Upper lobe of left lung (tissue), 4 donors: Measurements from ENCODE around the gene CCDC47.

ENCODE experiments used
- POLR2A ChIP-seq, 4 donors: fragments of 450-650 bp; IDR thresholded peaks; one replicate each; pipeline ENCODE4 v1.5.1; 2016 to 2017; ENCODE audit warnings: antibody characterized with exemption in 4 of 4, mild to moderate bottlenecking in 2 of 4
- TF ChIP-seq, protein P1 (sequence below), 6 experiments: fragments of 450-650 bp in 4 of 6; fragments of 200-600 bp in 2 of 6; sonication (generic) in 2 of 6; IDR thresholded peaks; one replicate each; pipeline ENCODE4 v1.5.1; 2016 to 2019; ENCODE audit warnings: antibody characterized with exemption in 6 of 6

DNA sequence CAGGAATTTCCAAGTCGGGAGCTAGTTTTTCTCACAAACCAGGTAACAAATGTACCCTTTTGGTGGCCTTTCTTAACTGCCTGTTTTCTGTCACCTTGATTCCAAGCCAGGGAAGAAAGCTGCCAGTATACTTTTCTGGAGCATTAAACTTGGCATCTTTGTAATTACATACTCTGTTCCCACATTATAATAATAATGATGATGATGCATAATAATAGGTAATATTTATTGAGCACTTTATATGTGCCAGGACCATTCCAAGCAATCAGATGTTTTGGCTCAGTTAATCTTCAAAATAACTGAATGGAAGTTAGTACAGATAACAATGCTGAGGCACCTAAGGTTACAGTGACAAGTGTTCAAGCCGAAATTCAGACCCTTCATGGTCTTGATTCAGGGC is 42.7 kb upstream of the CCDC47 start:
- TF ChIP-seq, protein P1, sequence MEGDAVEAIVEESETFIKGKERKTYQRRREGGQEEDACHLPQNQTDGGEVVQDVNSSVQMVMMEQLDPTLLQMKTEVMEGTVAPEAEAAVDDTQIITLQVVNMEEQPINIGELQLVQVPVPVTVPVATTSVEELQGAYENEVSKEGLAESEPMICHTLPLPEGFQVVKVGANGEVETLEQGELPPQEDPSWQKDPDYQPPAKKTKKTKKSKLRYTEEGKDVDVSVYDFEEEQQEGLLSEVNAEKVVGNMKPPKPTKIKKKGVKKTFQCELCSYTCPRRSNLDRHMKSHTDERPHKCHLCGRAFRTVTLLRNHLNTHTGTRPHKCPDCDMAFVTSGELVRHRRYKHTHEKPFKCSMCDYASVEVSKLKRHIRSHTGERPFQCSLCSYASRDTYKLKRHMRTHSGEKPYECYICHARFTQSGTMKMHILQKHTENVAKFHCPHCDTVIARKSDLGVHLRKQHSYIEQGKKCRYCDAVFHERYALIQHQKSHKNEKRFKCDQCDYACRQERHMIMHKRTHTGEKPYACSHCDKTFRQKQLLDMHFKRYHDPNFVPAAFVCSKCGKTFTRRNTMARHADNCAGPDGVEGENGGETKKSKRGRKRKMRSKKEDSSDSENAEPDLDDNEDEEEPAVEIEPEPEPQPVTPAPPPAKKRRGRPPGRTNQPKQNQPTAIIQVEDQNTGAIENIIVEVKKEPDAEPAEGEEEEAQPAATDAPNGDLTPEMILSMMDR (IDR thresholded peaks at IDR 0.05), result no peak
- no peak for TF ChIP-seq POLR2A (IDR thresholded peaks at IDR 0.05)
